OCI-LY3 (cell line): Measurements from ENCODE around the gene FBXO8.

Experiments
- EZH2phosphoT487 ChIP-seq: fragments of 200-600 bp; shearing (Covaris generic); IDR thresholded peaks from 2 replicates; pipeline ENCODE4 v1.6.1; 2018; ENCODE audit warnings: antibody characterized with exemption, mixed run types, low read depth
- TF ChIP-seq, protein P1 (sequence below): fragments of 200-600, 300-600 bp; sonication (generic); IDR thresholded peaks from 2 replicates; pipeline ENCODE4 v1.5.1; 2014; ENCODE audit warnings: antibody characterized with exemption, low read length, low read depth

DNA sequence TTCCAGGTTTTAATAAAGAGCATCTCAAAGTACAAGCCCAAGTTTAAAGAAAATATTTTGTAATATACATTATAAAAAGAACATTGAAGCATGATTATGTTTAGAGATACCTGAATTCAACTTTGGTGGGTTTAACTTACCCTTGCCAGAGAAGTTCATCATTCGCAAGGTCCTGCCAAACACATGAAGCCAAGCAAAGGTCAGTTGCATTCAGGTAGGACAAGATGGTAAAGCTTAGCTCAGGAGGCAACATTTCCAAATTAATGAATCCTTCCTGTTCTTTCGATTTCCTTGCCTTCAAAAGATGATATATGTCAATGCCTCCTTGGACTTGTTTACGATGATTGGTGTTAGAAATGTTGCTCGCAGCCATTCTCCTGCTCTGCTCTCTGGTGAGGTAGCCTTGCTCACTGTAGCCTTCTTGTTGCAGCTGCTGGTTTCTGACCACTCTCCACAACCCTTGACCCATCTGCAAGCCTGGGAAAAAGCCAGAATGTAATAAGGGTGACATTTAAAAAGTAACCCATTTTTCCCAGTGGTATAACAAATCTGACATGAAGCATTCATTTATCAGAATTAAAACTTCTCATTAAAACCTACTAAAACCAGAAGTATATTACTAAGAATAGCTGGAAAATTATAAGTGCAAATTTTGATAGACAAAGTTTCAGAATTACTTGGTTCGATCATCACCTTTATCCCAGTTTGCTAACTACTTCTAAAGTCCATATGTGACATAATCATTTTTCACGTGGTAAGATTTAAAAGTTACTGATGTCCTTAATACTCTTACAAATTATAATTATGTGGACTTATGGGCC is 20.6 kb downstream of the FBXO8 start:
- TF ChIP-seq, protein P1, sequence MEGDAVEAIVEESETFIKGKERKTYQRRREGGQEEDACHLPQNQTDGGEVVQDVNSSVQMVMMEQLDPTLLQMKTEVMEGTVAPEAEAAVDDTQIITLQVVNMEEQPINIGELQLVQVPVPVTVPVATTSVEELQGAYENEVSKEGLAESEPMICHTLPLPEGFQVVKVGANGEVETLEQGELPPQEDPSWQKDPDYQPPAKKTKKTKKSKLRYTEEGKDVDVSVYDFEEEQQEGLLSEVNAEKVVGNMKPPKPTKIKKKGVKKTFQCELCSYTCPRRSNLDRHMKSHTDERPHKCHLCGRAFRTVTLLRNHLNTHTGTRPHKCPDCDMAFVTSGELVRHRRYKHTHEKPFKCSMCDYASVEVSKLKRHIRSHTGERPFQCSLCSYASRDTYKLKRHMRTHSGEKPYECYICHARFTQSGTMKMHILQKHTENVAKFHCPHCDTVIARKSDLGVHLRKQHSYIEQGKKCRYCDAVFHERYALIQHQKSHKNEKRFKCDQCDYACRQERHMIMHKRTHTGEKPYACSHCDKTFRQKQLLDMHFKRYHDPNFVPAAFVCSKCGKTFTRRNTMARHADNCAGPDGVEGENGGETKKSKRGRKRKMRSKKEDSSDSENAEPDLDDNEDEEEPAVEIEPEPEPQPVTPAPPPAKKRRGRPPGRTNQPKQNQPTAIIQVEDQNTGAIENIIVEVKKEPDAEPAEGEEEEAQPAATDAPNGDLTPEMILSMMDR: no peak
- no peak for TF ChIP-seq EZH2phosphoT487
